A673 (cell line): ENCODE results near the gene EED. TPM values are rescaled to one million over a fixed set of nuclear protein-coding genes. Genes with fewer than 3 reads are reported as not detected.

Experiments
- BruUV-seq: library from RNA; stranded (reverse); fragments of 400-500 nt; replicated peaks from 2 replicates; lab custom pipeline; 2021; lab: Mats Ljungman, UMichigan
- CTCF ChIA-PET: fragments of 300-600 bp; sonication (Branson Sonifier 250); formaldehyde crosslinking; loops from one replicate; lab custom pipeline; 2022; ENCODE audit warnings: antibody characterized with exemption; lab: Charles Lee
- POLR2A ChIA-PET: fragments of 300-600 bp; sonication (Branson Sonifier 250); formaldehyde crosslinking; loops from one replicate; lab custom pipeline; 2022; ENCODE audit warnings: antibody characterized with exemption; ENCODE audit not compliant: low non-redundant PET; lab: Charles Lee
- DNase-seq: peaks from one replicate; pipeline ENCODE4 v3.0.0-alpha.2; 2015; ENCODE audit warnings: low spot score
- H3K27ac ChIP-seq: fragments of 200-600 bp; sonication (generic); 2 replicates; pipeline ENCODE4 v1.5.1; 2016; ENCODE audit warnings: mixed run types, low read depth, mild to moderate bottlenecking, mixed read lengths, antibody characterized with exemption, low read length; ENCODE audit not compliant: poor library complexity, severe bottlenecking
- H3K27me3 ChIP-seq: fragments of 200-600 bp; sonication (generic); replicated peaks from 2 replicates; pipeline ENCODE4 v1.6.1; 2017; ENCODE audit warnings: mixed run types, low read depth, mild to moderate bottlenecking, mixed read lengths, antibody characterized with exemption, low read length; ENCODE audit not compliant: insufficient read depth, poor library complexity
- H3K36me3 ChIP-seq: fragments of 200-600 bp; sonication (generic); 2 replicates; pipeline ENCODE4 v1.6.1; 2016; ENCODE audit warnings: mixed run types, mild to moderate bottlenecking, mixed read lengths, antibody characterized with exemption, low read length; ENCODE audit not compliant: insufficient read depth, poor library complexity, severe bottlenecking
- H3K4me1 ChIP-seq: fragments of 200-600 bp; sonication (generic); 2 replicates; pipeline ENCODE4 v1.6.1; 2017; ENCODE audit warnings: mixed run types, mild to moderate bottlenecking, mixed read lengths, antibody characterized with exemption, low read length; ENCODE audit not compliant: insufficient read depth, poor library complexity, severe bottlenecking
- H3K4me3 ChIP-seq: fragments of 200-600 bp; sonication (generic); 2 replicates; pipeline ENCODE4 v1.5.1; 2016; ENCODE audit warnings: low read depth, mixed run types, mild to moderate bottlenecking, mixed read lengths, low read length; ENCODE audit not compliant: poor library complexity, severe bottlenecking
- H3K9me3 ChIP-seq: fragments of 200-600 bp; sonication (generic); 2 replicates; pipeline ENCODE4 v1.6.1; 2016; ENCODE audit warnings: mixed run types, low read depth, mild to moderate bottlenecking, mixed read lengths, antibody characterized with exemption, low read length; ENCODE audit not compliant: poor library complexity, severe bottlenecking
- CTCF ChIP-seq: fragments of 300-800, 200-600 bp; sonication (generic); conservative IDR thresholded peaks from 2 replicates; pipeline ENCODE4 v1.5.1; 2017; ENCODE audit warnings: low read depth, mild to moderate bottlenecking, antibody characterized with exemption, low read length, moderate library complexity, mixed read lengths
- EZH2 ChIP-seq: fragments of 200-600 bp; sonication (generic); IDR thresholded peaks from 2 replicates; pipeline ENCODE4 v1.6.1; 2017; ENCODE audit warnings: borderline replicate concordance, low read depth, mild to moderate bottlenecking, mixed read lengths, antibody characterized with exemption, low read length; ENCODE audit not compliant: poor library complexity, severe bottlenecking
- intact Hi-C: fragments of 100-400 bp; cut with micrococcal nuclease; formaldehyde crosslinking; loops from one replicate; pipeline ENCODE4 v1.10.0; 2022; ENCODE audit not compliant: unreplicated experiment
- total RNA-seq: library from RNA; stranded (reverse); gene quantifications from 2 replicates; pipeline ENCODE4 v1.2.3, GENCODE V29; 2021

Gene EED
- total RNA-seq, 1 experiment from 2014 or later: 43.4 TPM

GRCh38 chr11:86206337-86206695, 38.2 kb upstream of the EED start:
- no peak for DNase-seq
- no peaks in the 10 kb centered on the region for H3K27me3 ChIP-seq

DNA sequence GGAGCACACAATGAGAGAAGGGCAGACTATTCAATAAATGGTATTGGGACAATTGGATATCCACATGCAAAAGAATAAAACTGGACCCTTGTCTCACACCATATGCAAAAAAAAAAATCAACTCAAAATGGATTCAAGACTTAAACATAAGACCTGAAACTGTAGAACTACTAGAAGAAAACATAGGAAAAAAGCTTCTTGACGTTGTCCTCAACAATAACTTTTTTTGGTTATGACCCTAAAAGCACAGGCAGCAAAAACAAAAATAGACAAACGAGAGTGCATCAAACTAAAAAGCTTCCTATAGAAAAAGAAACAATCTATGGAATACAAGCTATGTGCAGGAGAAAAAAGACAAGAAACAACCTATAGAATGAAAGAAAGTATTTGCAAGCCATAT, 37.1 kb upstream of the EED start:
- Histone ChIP-seq H3K4me1 (peaks cover 6% of the 10 kb centered on the region), H3K27ac (no peak overlapping the region), H3K9me3 (no peaks in the 10 kb centered on the region), H3K4me3 (no peak overlapping the region), H3K36me3 (no peaks in the 10 kb centered on the region), H3K27me3 (no peaks in the 10 kb centered on the region)
- DNase-seq: no peak
- no peak for TF ChIP-seq EZH2
- no peak for TF ChIP-seq CTCF
- CTCF ChIA-PET: interaction anchor here (0.7 kb wide), 1 partner anchor 228 kb away, joined by 3 read pairs; no protein-coding TSS in a partner anchor
- intact Hi-C loops: no loop called here
- no TSS peak for BruUV-seq
- POLR2A ChIA-PET: interaction anchor here (0.7 kb wide), 1 partner anchor 13 kb away, joined by 3 read pairs; no protein-coding TSS in a partner anchor

More at GRCh38 chr11:86206337-86206695, 38.2 kb upstream of the EED start:
- no peak for TF ChIP-seq CTCF
- no peak for TF ChIP-seq EZH2
- BruUV-seq: no TSS peak
- ChIA-PET CTCF (interaction anchor here (0.6 kb wide), 1 partner anchor 16 kb away, joined by 3 read pairs; no protein-coding TSS in a partner anchor), POLR2A (no interaction called here)
- no peaks in the 10 kb centered on the region for H3K9me3 ChIP-seq
- H3K4me3 ChIP-seq: no peak overlapping the region
- intact Hi-C loops: no loop called here
- no peak overlapping the region for H3K27ac ChIP-seq
- no peaks in the 10 kb centered on the region for H3K36me3 ChIP-seq
- H3K4me1 ChIP-seq: peaks cover 6% of the 10 kb centered on the region

DNA sequence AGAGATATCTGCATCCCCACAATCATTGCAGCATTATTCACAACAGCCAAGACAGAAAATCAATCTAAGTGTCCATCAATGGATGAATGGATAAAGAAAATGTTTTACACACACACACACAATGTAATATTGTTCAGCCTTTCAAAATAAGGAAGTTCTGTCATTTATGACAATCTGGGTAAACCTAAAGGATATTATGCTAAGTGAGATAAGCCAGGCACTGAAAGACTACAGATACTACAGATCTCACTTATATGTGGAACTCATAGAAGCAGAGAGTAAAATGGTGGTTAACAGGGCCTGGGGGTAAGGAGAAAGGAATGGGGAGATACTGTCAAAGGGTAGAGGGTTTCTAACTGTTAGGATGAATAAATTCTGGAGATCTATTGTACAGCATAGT, 36.0 kb upstream of the EED start:
- Histone ChIP-seq H3K36me3 (no peaks in the 10 kb centered on the region), H3K4me3 (no peak overlapping the region), H3K27me3 (no peaks in the 10 kb centered on the region), H3K27ac (no peak overlapping the region), H3K9me3 (no peaks in the 10 kb centered on the region), H3K4me1 (peaks cover 6% of the 10 kb centered on the region)
- DNase-seq: no peak
- TF ChIP-seq EZH2 (no peak), CTCF (no peak)
- intact Hi-C loops: no loop called here
- POLR2A ChIA-PET: no interaction called here
- BruUV-seq: no TSS peak
- CTCF ChIA-PET: no interaction called here
